Tibial artery (tissue), 4 donors: Measurements from ENCODE around the gene ACAN.

ENCODE experiments used
- DNase-seq, 2 donors: peaks; one replicate each; pipeline ENCODE4 v3.0.0-alpha.2; 2019
- H3K27ac ChIP-seq, 2 donors: fragments of 200-600 bp; sonication (generic) in 1 of 2; 1 replicate in 1 of 2; 2 replicates in 1 of 2; pipeline ENCODE4 v1.5.1; 2018 to 2019; ENCODE audit warnings: mild to moderate bottlenecking in 1 of 2
- H3K27me3 ChIP-seq, 2 donors: fragments of 200-600 bp; sonication (generic) in 1 of 2; one replicate each; pipeline versions ENCODE4 v1.5.1 to v1.6.0; 2016 to 2019
- H3K36me3 ChIP-seq, 3 donors: fragments of 200-600 bp; sonication (generic) in 2 of 3; one replicate each; pipeline ENCODE4 v1.5.1; 2016 to 2019; ENCODE audit warnings: mild to moderate bottlenecking in 2 of 3
- H3K4me1 ChIP-seq, 4 donors: fragments of 200-600 bp; sonication (generic) in 2 of 4; 1 replicate in 3 of 4; 2 replicates in 1 of 4; pipeline ENCODE4 v1.5.1; 2016 to 2019
- H3K4me3 ChIP-seq, 2 donors: fragments of 200-600 bp; sonication (generic) in 1 of 2; 1 replicate in 1 of 2; 2 replicates in 1 of 2; pipeline ENCODE4 v1.5.1; 2018 to 2019; ENCODE audit warnings: mild to moderate bottlenecking in 2 of 2
- H3K9me3 ChIP-seq, 3 donors: fragments of 200-600 bp; sonication (generic) in 1 of 3; one replicate each; pipeline ENCODE4 v1.5.1; 2016 to 2019
- CTCF ChIP-seq, 2 experiments: fragments of 200-600 bp in 1 of 2; fragments of 450-650 bp in 1 of 2; IDR thresholded peaks; one replicate each; pipeline ENCODE4 v1.5.1; 2017 to 2019; ENCODE audit warnings: antibody characterized with exemption in 2 of 2, mild to moderate bottlenecking in 1 of 2, moderate library complexity in 1 of 2
- intact Hi-C: fragments of 100-400 bp; cut with DNase I; formaldehyde crosslinking; loops from one replicate; pipeline ENCODE4 v1.15.0; 2023; ENCODE audit warnings: low total_unique reads

ACAN gene

GRCh38 chr15:88805031-88805780, 2.0 kb downstream of the ACAN start:
- no peaks in the 10 kb centered on the region for H3K36me3 ChIP-seq
- H3K4me3 ChIP-seq = peak overlapping the region; percentile 63 to 68
- peaks cover 0 to 13% of the 10 kb centered on the region in 2 donors for H3K27me3 ChIP-seq
- no peak for TF ChIP-seq CTCF (IDR thresholded peaks at IDR 0.05)
- H3K9me3 ChIP-seq = no peaks in the 10 kb centered on the region
- no peak for DNase-seq
- peak overlapping the region in 1 of 2 donors; percentile 4 for H3K27ac ChIP-seq
- peaks cover 0 to 52% (median 13%) of the 10 kb centered on the region in 4 donors for H3K4me1 ChIP-seq
- intact Hi-C loops = loop anchor here (10.0 kb wide), 1 partner anchor 150 kb away; no protein-coding TSS in a partner anchor

- TF ChIP-seq CTCF (IDR thresholded peaks at IDR 0.05) = no peak
- intact Hi-C loops = no loop called here
- DNase-seq = no peak
- no peak overlapping the region for H3K27ac ChIP-seq
- peaks cover 0 to 2% of the 10 kb centered on the region in 2 donors for H3K27me3 ChIP-seq
- no peak overlapping the region for H3K4me3 ChIP-seq
- H3K9me3 ChIP-seq = no peaks in the 10 kb centered on the region
- H3K4me1 ChIP-seq = peaks cover 0 to 29% (median 2%) of the 10 kb centered on the region in 4 donors
- peaks cover 0 to 15% (median 0%) of the 10 kb centered on the region in 3 donors for H3K36me3 ChIP-seq
Measured at GRCh38 chr15:88810446-88810845, 7.2 kb downstream of the ACAN start.

- peaks cover 0 to 15% (median 0%) of the 10 kb centered on the region in 3 donors for H3K36me3 ChIP-seq
- DNase-seq = no peak
- H3K27me3 ChIP-seq = peaks cover 0 to 2% of the 10 kb centered on the region in 2 donors
- TF ChIP-seq CTCF (IDR thresholded peaks at IDR 0.05) = no peak
- H3K4me1 ChIP-seq = peaks cover 0 to 17% (median under 1%) of the 10 kb centered on the region in 4 donors
- H3K9me3 ChIP-seq = no peaks in the 10 kb centered on the region
- intact Hi-C loops = no loop called here
- H3K4me3 ChIP-seq = no peak overlapping the region
- H3K27ac ChIP-seq = no peak overlapping the region
Measured at GRCh38 chr15:88812133-88812532, 8.9 kb downstream of the ACAN start.

- no peak for TF ChIP-seq CTCF (IDR thresholded peaks at IDR 0.05)
- peaks cover 0 to 2% of the 10 kb centered on the region in 2 donors for H3K27me3 ChIP-seq
Measured at GRCh38 chr15:88813960-88814359, 10.7 kb downstream of the ACAN start.

GRCh38 chr15:88814393-88814792, 11.2 kb downstream of the ACAN start:
- Histone ChIP-seq H3K27me3 (peaks cover 0 to 2% of the 10 kb centered on the region in 2 donors), H3K4me3 (no peak overlapping the region), H3K36me3 (peaks cover 0 to 15% (median 0%) of the 10 kb centered on the region in 3 donors), H3K27ac (no peak overlapping the region), H3K4me1 (peaks cover 0 to 6% (median 0%) of the 10 kb centered on the region in 4 donors), H3K9me3 (no peaks in the 10 kb centered on the region)
- DNase-seq = no peak
- no peak for TF ChIP-seq CTCF (IDR thresholded peaks at IDR 0.05)
- intact Hi-C loops = no loop called here

More at GRCh38 chr15:88813960-88814359, 10.7 kb downstream of the ACAN start:
- no peak overlapping the region for H3K4me3 ChIP-seq
- H3K4me1 ChIP-seq = peaks cover 0 to 6% (median 0%) of the 10 kb centered on the region in 4 donors
- no peak overlapping the region for H3K27ac ChIP-seq
- DNase-seq = no peak
- H3K36me3 ChIP-seq = peaks cover 0 to 15% (median 0%) of the 10 kb centered on the region in 3 donors
- intact Hi-C loops = no loop called here
- no peaks in the 10 kb centered on the region for H3K9me3 ChIP-seq
